ENCODE measurements around the gene NECAP2.
"Not testable (repeated sequence)": the region's sequence is repeated elsewhere in the genome, so short reads cannot be mapped to it uniquely, and the experiment has no call there.

Gene NECAP2

DNA sequence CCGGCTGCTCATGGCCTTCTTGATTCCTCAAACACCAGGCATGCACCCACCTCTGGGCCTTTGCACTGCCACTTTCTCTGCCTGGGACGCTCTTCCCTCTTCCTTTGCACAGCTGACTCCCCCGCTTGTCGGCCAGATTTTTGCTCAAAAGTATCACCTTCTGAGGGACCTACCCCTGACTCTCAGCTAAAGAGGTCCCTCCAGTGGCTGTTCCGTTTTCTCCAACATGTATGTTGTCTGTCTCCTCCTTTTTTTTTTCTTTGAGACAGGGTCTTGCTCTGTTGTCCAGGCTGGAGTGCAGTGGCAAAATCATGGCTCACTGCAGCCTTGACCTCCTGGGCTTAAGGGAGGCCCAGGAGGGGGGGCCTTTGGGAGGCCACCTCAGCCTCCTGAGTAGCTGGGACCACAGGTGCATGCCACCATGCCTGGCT lies 57.0 kb downstream of the NECAP2 start:
- DNase-seq (ENCODE audit: low read depth): not testable (repeated sequence)

DNA sequence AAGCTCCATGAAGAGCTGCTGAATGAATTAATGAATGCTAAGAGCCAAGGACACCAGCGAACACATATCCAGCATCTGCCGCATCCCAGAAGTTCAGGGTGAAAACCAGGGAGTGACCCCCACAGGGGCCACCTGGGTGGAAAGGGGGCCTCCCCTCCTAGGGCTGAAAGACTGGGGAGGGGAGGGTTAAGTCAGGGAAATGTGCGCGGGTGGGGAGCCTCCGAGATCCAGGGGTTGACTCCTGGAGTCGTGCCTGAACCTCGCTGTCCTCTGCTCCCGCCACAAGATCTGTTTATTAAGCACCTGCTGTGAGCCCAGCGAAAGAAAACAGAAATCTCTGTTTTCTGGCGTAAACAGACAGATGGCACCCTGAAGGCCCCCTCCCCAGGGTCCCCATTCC lies 57.5 kb downstream of the NECAP2 start:
- not testable (repeated sequence) for DNase-seq (ENCODE audit: low read depth)

DNA sequence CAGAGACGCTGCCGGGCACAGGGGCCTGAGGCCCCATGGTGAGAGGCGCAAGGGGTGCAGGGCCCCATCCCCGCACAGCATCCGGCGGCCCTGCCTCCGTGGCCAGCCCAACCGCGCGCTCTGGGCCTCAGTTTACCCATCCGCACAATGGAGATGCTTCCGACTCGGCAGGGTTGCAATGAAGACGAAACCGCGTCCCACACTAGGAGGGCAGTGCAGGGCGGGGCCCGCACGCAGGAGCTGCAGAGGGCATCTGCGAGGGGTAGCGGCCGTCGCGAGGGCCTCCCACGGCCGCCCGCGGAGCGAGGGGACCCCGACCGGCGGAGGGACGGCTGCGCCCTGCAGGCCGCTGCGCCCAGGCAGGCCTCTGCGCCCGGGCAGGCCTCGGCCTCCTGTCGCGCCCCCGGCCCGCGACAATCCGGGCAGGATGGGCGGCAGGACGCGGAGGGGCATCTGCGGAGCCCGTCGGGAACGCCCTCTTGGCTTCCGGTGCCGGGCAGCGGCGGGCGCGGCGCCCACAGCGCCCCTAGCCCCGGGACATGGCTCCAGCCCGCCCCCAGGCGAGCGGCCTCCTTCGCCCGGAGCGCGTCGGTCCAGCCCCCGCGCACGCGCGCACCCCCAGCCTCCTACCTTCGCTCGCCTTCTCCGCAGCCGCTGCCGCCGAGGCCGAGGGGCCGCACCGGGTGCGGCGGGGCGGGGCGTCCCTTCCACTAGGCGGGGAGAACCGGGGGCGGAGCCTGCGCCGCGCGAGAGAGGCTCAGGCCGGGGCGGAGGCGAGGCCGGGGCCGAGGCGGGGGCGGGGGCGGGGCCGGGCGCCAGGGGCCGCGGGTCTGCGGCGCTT lies 58.3 kb downstream of the NECAP2 start:
- DNase-seq (ENCODE audit: low read depth): peak; percentile 55

DNA sequence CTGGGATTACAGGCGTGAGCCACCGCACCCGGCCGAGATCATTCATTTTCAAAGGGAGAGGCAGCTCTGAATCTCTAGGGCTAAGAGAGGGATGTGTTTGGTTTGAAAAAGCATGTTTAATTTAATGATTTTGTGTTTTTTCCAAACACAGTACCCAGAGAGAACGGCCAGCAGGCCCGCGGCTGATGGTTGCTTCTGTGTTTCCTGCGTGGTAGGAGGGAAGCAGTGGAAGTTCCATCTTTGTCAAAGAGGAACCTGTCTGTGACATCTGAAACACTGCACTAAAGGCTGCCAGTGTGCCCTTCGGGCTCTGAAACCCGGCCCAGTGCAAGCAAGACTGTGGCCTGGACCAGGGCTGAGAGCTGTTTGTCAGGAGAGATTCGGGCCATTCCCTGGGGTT lies 59.9 kb downstream of the NECAP2 start:
- DNase-seq (ENCODE audit: low read depth): not testable (repeated sequence)

DNA sequence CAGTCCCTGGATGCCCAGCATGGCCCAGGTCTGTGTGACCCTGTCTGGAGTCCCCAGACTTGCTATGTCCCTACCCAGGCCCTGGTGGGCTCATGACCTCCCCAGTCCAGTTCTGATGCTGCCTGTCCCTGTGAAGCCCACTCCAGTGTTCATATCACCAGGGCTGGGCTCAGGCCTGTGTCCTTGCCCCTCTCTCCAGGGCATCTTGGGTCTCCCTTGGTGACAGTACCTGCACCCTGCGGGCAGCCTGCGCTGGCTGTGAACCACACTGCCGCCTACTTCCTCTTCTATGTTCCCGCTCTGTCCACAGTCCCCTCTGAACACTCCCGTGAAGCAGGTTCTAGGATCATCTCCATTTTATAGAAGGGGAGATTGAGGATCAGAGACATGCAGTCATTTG lies 60.5 kb downstream of the NECAP2 start:
- DNase-seq (ENCODE audit: low read depth): not testable (repeated sequence)

DNA sequence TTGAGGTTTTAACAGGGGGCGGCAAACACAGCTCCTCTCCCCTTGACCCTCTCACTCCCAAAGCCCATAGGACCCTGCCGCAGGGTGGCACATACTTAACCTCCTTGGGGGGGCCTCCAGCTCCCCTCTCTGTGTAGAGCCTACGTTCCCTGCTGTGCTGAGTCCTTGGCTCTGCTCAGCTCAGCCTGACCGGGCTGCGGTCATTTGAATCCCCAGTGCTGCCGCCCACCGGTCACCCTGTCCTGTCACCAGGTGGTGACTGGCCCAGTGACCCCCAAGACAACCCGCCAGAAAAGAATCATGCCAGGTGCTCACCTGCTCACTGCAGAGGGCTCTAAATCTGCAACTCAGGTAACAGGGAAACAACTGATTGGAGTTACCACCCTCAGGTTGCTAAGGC lies 60.9 kb downstream of the NECAP2 start:
- not testable (repeated sequence) for DNase-seq (ENCODE audit: low read depth)

DNA sequence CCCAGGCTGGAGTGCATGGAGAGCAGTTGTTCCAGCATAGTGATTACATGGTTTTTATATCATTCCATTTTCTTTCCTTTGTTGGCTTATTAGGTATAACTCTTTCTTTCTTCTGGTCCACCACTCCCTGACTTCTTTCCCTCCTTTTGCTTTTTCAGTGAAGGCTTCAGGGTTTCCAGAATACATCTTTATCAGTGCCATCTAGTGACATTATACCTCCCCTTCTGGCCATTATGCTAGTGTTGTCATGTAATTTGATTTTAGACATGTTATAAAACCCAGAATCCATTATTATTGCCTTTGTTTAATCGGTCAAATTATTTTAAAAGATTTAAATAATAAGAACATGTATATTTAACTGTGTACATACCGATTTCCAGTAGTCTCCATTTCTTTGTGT lies 63.0 kb downstream of the NECAP2 start:
- no peak for DNase-seq (ENCODE audit: low read depth)

DNA sequence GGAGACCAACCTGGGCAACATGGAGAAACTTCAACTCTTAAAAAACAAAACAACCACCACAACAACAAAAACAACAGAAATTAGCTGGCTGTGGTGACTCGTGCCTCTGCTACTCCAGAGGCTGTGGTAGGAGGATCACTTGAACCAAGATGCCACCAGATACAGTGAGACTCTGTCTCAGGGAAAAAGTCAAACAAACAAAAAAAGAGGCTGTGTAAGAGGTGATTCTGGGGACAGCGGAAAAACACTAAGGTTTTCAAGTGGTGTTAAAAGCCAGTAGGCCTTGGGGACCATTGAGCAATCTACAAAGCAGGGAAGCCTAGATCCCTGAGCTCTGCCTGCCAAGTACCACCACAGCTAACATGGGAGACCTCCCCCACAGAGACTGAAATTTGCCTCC lies 65.3 kb downstream of the NECAP2 start:
- DNase-seq (ENCODE audit: low read depth): not testable (repeated sequence)

DNA sequence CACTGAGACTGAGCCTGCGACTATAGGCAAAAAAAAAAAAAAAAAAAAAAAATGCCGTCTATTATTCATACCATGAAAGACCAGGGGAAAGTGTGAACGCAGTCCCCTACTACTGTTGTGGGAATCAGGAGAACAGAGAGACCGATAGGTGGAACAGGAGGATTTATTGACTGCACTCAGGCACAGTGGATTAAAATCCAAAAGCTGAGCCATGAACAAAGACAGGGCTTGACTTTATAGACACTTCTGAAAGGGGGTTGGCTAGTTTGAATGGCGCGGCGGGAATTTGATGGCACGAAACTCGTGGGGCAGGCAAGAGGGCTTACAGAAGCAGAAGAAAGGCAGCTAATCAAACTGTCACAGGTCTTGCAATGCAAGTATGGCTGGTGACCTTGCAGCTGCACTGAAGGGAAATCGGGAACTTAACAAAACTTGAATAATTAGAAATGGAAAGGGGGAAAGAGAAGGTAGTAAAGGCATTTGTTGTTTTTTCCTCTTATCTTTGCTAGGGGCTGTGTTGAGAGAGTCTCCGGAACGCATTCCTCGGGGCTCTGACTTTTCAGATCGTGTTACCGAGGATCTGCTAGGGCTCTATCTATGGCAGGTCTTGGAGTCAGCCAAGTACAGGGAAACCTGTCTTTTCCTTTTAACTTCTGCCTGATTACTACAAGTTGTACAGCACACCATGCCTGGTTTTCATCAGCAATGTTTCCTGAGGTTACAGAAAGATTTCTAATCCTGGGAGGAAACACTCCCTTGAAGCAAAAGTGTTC lies 66.0 kb downstream of the NECAP2 start:
- not testable (repeated sequence) for DNase-seq (ENCODE audit: low read depth)

DNA sequence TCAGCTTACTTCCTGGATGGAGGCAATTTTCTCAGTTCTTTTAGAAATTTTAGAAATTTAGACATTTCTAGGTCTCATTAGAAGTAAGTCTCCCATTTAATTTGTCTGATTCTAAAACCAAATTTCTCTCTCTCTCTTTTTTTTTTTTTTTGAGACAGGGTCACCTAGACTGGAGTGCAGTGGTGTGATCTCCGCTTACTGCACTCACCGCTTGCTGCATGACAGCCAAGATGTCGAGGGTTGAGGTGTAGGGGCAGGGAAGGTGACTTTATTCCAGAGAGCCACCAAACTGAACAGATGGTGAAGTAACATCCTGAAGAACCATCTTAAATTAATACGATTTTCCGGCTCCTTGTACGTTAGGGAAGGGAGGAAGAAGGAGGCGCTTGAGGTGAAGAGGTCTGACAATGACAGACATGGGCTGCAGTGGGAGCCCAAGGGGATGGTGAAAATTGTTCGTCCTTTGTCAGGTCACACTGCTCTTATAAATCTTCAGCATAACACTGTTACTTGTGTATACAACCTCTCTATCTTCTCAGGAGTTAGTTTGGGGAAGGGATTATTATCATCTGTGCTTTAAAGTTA lies 68.4 kb downstream of the NECAP2 start:
- not testable (repeated sequence) for DNase-seq (ENCODE audit: low read depth)
